Keratinocyte (primary cell): ENCODE data around the gene TMEM45A. TPM values are rescaled to one million over a fixed set of nuclear protein-coding genes. Genes with fewer than 3 reads are reported as not detected.

Source experiments
- DNase-seq: peaks from one replicate; pipeline ENCODE4 v3.0.0-alpha.2; 2011; ENCODE audit warnings: low read depth, missing footprints, low spot score
- FAIRE-seq: peaks from 2 replicates; lab custom pipeline; 2011; peaks lifted over from hg19 to GRCh38; lab: Jason Lieb, UNC
- H2AFZ ChIP-seq: 2 replicates; pipeline ENCODE4 v1.6.0; 2012; ENCODE audit warnings: low read length, control low read depth, inconsistent platforms; ENCODE audit not compliant: control insufficient read depth
- H3K27ac ChIP-seq: 2 replicates; pipeline ENCODE4 v1.5.1; 2011; ENCODE audit warnings: low read length; ENCODE audit not compliant: control insufficient read depth, insufficient read depth
- H3K27me3 ChIP-seq: 3 replicates; pipeline ENCODE4 v1.6.0; 2011; ENCODE audit warnings: low read length; ENCODE audit not compliant: control insufficient read depth, insufficient read depth; ENCODE audit errors: extremely low read depth
- H3K36me3 ChIP-seq, 2 experiments: 2 replicates in 1 of 2; 3 replicates in 1 of 2; pipeline ENCODE4 v1.5.1; 2011; ENCODE audit warnings: low read length in 2 of 2, mild to moderate bottlenecking in 1 of 2; ENCODE audit not compliant: control insufficient read depth in 2 of 2, insufficient read depth in 2 of 2; ENCODE audit errors: extremely low read depth in 1 of 2
- H3K4me1 ChIP-seq: 3 replicates; pipeline ENCODE4 v1.5.1; 2011; ENCODE audit warnings: low read length; ENCODE audit not compliant: control insufficient read depth, insufficient read depth; ENCODE audit errors: extremely low read depth
- H3K4me2 ChIP-seq: 3 replicates; pipeline ENCODE4 v1.6.0; 2011; ENCODE audit warnings: low read depth, low read length; ENCODE audit not compliant: control insufficient read depth, insufficient read depth; ENCODE audit errors: extremely low read depth
- H3K4me3 ChIP-seq, 3 experiments: fragments of 200-600 bp in 1 of 3; sonication (generic) in 1 of 3; 2 replicates in 2 of 3; 3 replicates in 1 of 3; pipeline ENCODE4 v1.5.1; 2011 to 2016; ENCODE audit warnings: low read length in 3 of 3, mild to moderate bottlenecking in 3 of 3, control low read depth in 2 of 3, inconsistent platforms in 1 of 3, low read depth in 1 of 3, mixed read lengths in 1 of 3, mixed run types in 1 of 3, moderate library complexity in 1 of 3; ENCODE audit not compliant: control insufficient read depth in 2 of 3, insufficient read depth in 2 of 3; ENCODE audit errors: extremely low read depth in 1 of 3
- H3K79me2 ChIP-seq: 2 replicates; pipeline ENCODE4 v1.6.0; 2012; ENCODE audit warnings: low read length; ENCODE audit not compliant: control insufficient read depth, insufficient read depth
- H3K9ac ChIP-seq: 3 replicates; pipeline ENCODE4 v1.6.0; 2011; ENCODE audit warnings: low read length; ENCODE audit not compliant: control insufficient read depth, insufficient read depth; ENCODE audit errors: extremely low read depth
- H3K9me1 ChIP-seq: 3 replicates; pipeline ENCODE4 v1.6.0; 2011; ENCODE audit warnings: low read length; ENCODE audit not compliant: control insufficient read depth, insufficient read depth; ENCODE audit errors: extremely low read depth
- H3K9me3 ChIP-seq: 2 replicates; pipeline ENCODE4 v1.5.1; 2012; ENCODE audit warnings: low read depth, low read length; ENCODE audit not compliant: control insufficient read depth
- H4K20me1 ChIP-seq: 3 replicates; pipeline ENCODE4 v1.6.0; 2011; ENCODE audit warnings: low read length; ENCODE audit not compliant: control insufficient read depth, insufficient read depth; ENCODE audit errors: extremely low read depth
- CTCF ChIP-seq, 3 experiments: IDR thresholded peaks in 1 of 3; conservative IDR thresholded peaks in 1 of 3; optimal IDR thresholded peaks in 1 of 3; 2 replicates in 2 of 3; 3 replicates in 1 of 3; pipeline versions ENCODE3 to v1.5.1; 2011; ENCODE audit warnings: low read length in 3 of 3, mild to moderate bottlenecking in 3 of 3, moderate library complexity in 2 of 3, control low read depth in 1 of 3, inconsistent platforms in 1 of 3; ENCODE audit not compliant: insufficient read depth in 2 of 3; ENCODE audit errors: extremely low read depth in 1 of 3
- EZH2 ChIP-seq: IDR thresholded peaks from one replicate; pipeline ENCODE4 v1.6.1; 2012; ENCODE audit warnings: inconsistent platforms, mild to moderate bottlenecking, low read length, moderate library complexity
- dilution Hi-C: fragments of 300-500 bp; cut with MboI; formaldehyde crosslinking; loops from one replicate; pipeline ENCODE4 v1.7.0; 2020; ENCODE audit warnings: low sequenced_read_pairs; ENCODE audit not compliant: extremely low pct_ligation_motif_present
- polyA plus RNA-seq, 5 experiments: library from polyadenylated mRNA; depleted of rRNA in 3 of 5; stranded (reverse) in 3 of 5; stranded (forward) in 1 of 5; unstranded in 1 of 5; fragments of >200 nt; gene quantifications; 1 replicate in 1 of 5; 2 replicates in 3 of 5; 3 replicates in 1 of 5; pipeline versions ENCODE4 v1.2.1 to v1.2.3, GENCODE V29; 2011 to 2012; ENCODE audit warnings: missing spikeins in 2 of 5, low read depth in 1 of 5, low replicate concordance in 1 of 5

Gene TMEM45A
- polyA plus RNA-seq, 1 donor (not counting 4 experiments of a cell fraction or from before 2014, with no cell fraction given) = 57.2 TPM

DNA sequence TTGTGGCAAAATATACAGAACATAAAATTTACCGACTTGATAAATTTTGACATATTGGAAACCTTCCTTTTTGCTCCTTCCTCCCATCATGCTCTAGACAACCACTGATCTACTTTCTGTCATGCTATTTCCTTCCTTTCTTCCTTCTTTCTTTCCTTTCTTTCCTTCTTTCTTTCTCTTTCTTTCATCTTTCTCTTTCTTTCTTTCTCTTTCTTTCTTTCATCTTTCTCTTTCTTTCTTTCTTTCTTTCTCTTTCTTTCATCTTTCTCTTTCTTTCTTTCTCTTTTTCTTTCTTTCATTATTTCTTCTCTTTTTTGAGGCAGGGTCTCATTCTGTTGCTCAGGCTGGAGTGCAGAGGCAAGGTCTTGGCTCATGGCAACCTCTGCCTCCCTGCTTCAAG lies 8.9 kb upstream of the TMEM45A start:
- H3K4me1 ChIP-seq = no peaks in the 10 kb centered on the region
- no peaks in the 10 kb centered on the region for H3K9me3 ChIP-seq
- no peak overlapping the region for H3K9ac ChIP-seq
- dilution Hi-C loops = no loop called here
- no peak for TF ChIP-seq CTCF (optimal IDR thresholded peaks at IDR 0.05 in 1 of 3, IDR thresholded peaks at IDR 0.05 in 1 of 3, conservative IDR thresholded peaks at IDR 0.05 in 1 of 3; ENCODE audit: extremely low read depth in 1 of 3, insufficient read depth in 2 of 3, low read length in 3 of 3)
- no peak for TF ChIP-seq EZH2
- H3K27ac ChIP-seq = no peak overlapping the region
- no peak overlapping the region for H2AFZ ChIP-seq
- DNase-seq (no peak), FAIRE-seq (no peak)
- H3K4me2 ChIP-seq = no peak overlapping the region
- no peaks in the 10 kb centered on the region for H3K27me3 ChIP-seq
- H4K20me1 ChIP-seq = no peaks in the 10 kb centered on the region
- H3K4me3 ChIP-seq = no peak overlapping the region
- H3K9me1 ChIP-seq = no peaks in the 10 kb centered on the region
- no peaks in the 10 kb centered on the region for H3K36me3 ChIP-seq
- no peaks in the 10 kb centered on the region for H3K79me2 ChIP-seq

GRCh38 chr3:100486808-100487207 lies 5.6 kb upstream of the TMEM45A start:
- Histone ChIP-seq H4K20me1 (no peaks in the 10 kb centered on the region), H3K9ac (no peak overlapping the region), H3K4me2 (no peak overlapping the region), H3K79me2 (no peaks in the 10 kb centered on the region), H3K4me1 (peaks cover 4% of the 10 kb centered on the region), H3K27me3 (no peaks in the 10 kb centered on the region), H3K36me3 (no peaks in the 10 kb centered on the region), H3K9me3 (no peaks in the 10 kb centered on the region), H2AFZ (no peak overlapping the region), H3K9me1 (no peaks in the 10 kb centered on the region), H3K27ac (no peak overlapping the region), H3K4me3 (no peak overlapping the region)
- TF ChIP-seq EZH2 (no peak), CTCF (optimal IDR thresholded peaks at IDR 0.05 in 1 of 3, IDR thresholded peaks at IDR 0.05 in 1 of 3, conservative IDR thresholded peaks at IDR 0.05 in 1 of 3; ENCODE audit: extremely low read depth in 1 of 3, insufficient read depth in 2 of 3, low read length in 3 of 3) (no peak)
- FAIRE-seq = peak; percentile 13
- DNase-seq = no peak
- dilution Hi-C loops = no loop called here
